HG03060 (cell line): ENCODE measurements around the gene NEK2.

Source experiments
- ATAC-seq: cut with Tn5 transposase; IDR thresholded peaks from one replicate; pipeline ENCODE4 v1.9.1; 2021; ENCODE audit warnings: low read depth, moderate number of reproducible peaks; ENCODE audit not compliant: unreplicated experiment

The NEK2 gene

DNA sequence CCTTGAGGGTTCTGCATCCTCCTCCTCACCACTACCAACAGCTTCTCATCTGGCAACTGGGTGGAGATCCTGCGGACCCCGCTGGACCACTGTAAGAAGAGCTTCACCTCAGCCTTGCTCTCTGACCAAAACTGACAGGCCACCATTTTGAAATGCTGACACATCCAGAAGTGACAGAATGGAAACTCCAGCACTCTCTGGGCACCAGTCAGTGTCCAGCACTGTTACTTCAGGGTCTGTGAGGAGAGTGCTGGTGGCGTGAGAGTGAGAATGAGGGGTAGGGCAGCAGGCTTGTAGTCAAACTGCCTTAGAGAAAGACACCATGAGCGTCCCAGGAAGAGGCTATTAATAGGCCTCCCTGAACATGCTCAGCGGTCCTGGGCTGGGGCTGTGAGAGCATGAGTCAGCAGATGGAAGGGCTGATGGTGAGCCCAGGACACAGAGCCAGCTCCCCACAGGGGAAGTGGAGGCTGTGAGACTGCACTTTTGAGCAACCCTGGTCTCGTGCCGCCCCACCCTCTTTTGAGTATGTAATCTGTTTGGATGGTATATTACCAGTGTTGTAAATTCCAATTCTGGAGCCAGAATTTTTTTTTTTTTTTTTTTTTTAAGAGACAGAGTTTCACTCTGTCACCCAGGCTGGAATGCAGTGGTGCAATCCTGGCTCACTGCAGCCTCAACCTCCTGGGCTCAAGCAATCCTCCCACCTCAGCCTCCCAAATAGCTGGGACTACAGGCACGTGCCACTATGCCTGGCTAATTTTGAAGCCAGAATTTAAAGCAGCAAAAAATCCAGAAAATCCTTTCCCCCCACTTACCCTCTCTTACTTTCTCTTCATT lies 62.1 kb downstream of the NEK2 start:
- ATAC-seq: no peak

DNA sequence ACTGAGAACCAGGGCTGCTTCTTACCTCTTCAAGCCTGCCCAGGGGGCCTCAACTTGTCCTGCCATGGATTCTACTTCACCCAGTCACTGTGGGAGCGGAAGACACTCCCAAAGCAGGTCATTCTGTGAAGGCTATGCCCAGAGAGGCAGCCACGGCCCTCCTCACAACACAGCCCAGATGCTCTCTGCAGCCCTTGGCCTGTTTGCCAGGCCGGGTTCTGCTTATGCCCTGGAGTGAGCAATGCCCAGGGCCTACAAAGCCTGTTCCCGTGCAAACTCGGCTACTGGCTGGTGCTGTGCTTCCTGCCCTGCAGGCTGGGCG lies 62.7 kb downstream of the NEK2 start:
- ATAC-seq: no peak
